ENCODE measurements around the gene EXOC6B.

The EXOC6B gene

GRCh38 chr2:72148003-72148836 is 677.6 kb downstream of the EXOC6B start:
- peak overlapping the region in 17 of 21 experiments; percentile 10 to 82 (median 65) for H3K27ac ChIP-seq
- H3K4me3 ChIP-seq, result peak overlapping the region; percentile 33 to 46 (median 43)

GRCh38 chr2:72147303-72147971 is 678.4 kb downstream of the EXOC6B start, which contains the start of gene CYP26B1:
Gene CYP26B1 (minus strand): TSS chr2:72147862. CDS start chr2:72147834, 28 bp downstream.
- Histone ChIP-seq H3K4me3 (peak within 1 kb of the TSS; percentile 33 to 46 (median 43)), H3K27ac (peak within 1 kb of the TSS in 19 of 21 experiments; percentile 8 to 82 (median 63))

- Histone ChIP-seq H3K4me3 (peak overlapping the region; percentile 33 to 46 (median 43)), H3K27ac (peak overlapping the region in 18 of 21 experiments; percentile 8 to 82 (median 64))
These were observed 679.2 kb downstream of the EXOC6B start for GRCh38 chr2:72146347-72147302.

- Histone ChIP-seq H3K4me3 (peak overlapping the region; percentile 33 to 46 (median 43)), H3K27ac (peak overlapping the region in 17 of 21 experiments; percentile 24 to 82 (median 63))
These were observed 680.0 kb downstream of the EXOC6B start for GRCh38 chr2:72145658-72146329.

- Histone ChIP-seq H3K27ac (peak overlapping the region in 16 of 21 experiments; percentile 26 to 82 (median 64)), H3K4me3 (peak overlapping the region; percentile 33 to 46 (median 43))
These were observed 680.6 kb downstream of the EXOC6B start for GRCh38 chr2:72145289-72145657.

GRCh38 chr2:72144632-72145288 is 681.1 kb downstream of the EXOC6B start:
- H3K27ac ChIP-seq, result peak overlapping the region in 16 of 21 experiments; percentile 21 to 82 (median 50)

GRCh38 chr2:72144274-72144631 is 681.6 kb downstream of the EXOC6B start:
- Histone ChIP-seq H3K27ac (peak overlapping the region in 14 of 21 experiments; percentile 21 to 82 (median 67)), H3K4me3 (peak overlapping the region; percentile 33 to 46 (median 43))

More at GRCh38 chr2:72144632-72145288, 681.1 kb downstream of the EXOC6B start:
- H3K4me3 ChIP-seq, result peak overlapping the region; percentile 33 to 46 (median 43)

GRCh38 chr2:72143441-72144273 is 682.2 kb downstream of the EXOC6B start:
- Histone ChIP-seq H3K4me3 (peak overlapping the region; percentile 2 to 46 (median 43)), H3K27ac (peak overlapping the region in 15 of 21 experiments; percentile 7 to 82 (median 65))

GRCh38 chr2:72142570-72143440 is 683.0 kb downstream of the EXOC6B start:
- Histone ChIP-seq H3K4me3 (peak overlapping the region; percentile 2 to 46 (median 20)), H3K27ac (peak overlapping the region in 15 of 21 experiments; percentile 7 to 82 (median 65))

- peak overlapping the region in 7 of 21 experiments; percentile 41 to 82 (median 77) for H3K27ac ChIP-seq
- H3K4me3 ChIP-seq, result peak overlapping the region in 1 of 7 experiments; percentile 43
These were observed 683.9 kb downstream of the EXOC6B start for GRCh38 chr2:72141881-72142451.

- Histone ChIP-seq H3K4me3 (no peak overlapping the region), H3K27ac (peak overlapping the region in 2 of 21 experiments; percentile 65 to 77)
These were observed 684.7 kb downstream of the EXOC6B start for GRCh38 chr2:72141032-72141645.

GRCh38 chr2:72140621-72140960 is 685.2 kb downstream of the EXOC6B start:
- no peak overlapping the region for H3K4me3 ChIP-seq
- peak overlapping the region in 1 of 21 experiments; percentile 11 for H3K27ac ChIP-seq

GRCh38 chr2:72139874-72140620 is 685.8 kb downstream of the EXOC6B start:
- Histone ChIP-seq H3K27ac (peak overlapping the region in 3 of 21 experiments; percentile 3 to 16 (median 11)), H3K4me3 (no peak overlapping the region)

GRCh38 chr2:72139471-72139873 is 686.4 kb downstream of the EXOC6B start:
- Histone ChIP-seq H3K4me3 (no peak overlapping the region), H3K27ac (peak overlapping the region in 2 of 21 experiments; percentile 3 to 16)

- no peak overlapping the region for H3K4me3 ChIP-seq
- H3K27ac ChIP-seq, result no peak overlapping the region
These were observed 686.9 kb downstream of the EXOC6B start for GRCh38 chr2:72138921-72139381.
